COLO668 (cell line): ENCODE results near the gene VBP1.
A peak's percentile ranks its signal among the peaks of the same experiment; 100 is the strongest.
"Not testable (repeated sequence)": the region's sequence is repeated elsewhere in the genome, so short reads cannot be mapped to it uniquely, and the experiment has no call there.

Source experiments
- DNase-seq: peaks from one replicate; lab custom pipeline; 2025; ENCODE audit not compliant: unreplicated experiment; lab: John Stamatoyannopoulos, UW

VBP1 gene, protein sequence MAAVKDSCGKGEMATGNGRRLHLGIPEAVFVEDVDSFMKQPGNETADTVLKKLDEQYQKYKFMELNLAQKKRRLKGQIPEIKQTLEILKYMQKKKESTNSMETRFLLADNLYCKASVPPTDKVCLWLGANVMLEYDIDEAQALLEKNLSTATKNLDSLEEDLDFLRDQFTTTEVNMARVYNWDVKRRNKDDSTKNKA

GRCh38 chrX:155216179-155216939, at the start of gene VBP1:
VBP1 (plus strand) TSS chrX:155216460; CDS start chrX:155216483, 23 bp downstream.
- peak; percentile 96 for DNase-seq

- no peak for DNase-seq
Observed at GRCh38 chrX:155169881-155170280, 46.4 kb upstream of the VBP1 start.

DNA sequence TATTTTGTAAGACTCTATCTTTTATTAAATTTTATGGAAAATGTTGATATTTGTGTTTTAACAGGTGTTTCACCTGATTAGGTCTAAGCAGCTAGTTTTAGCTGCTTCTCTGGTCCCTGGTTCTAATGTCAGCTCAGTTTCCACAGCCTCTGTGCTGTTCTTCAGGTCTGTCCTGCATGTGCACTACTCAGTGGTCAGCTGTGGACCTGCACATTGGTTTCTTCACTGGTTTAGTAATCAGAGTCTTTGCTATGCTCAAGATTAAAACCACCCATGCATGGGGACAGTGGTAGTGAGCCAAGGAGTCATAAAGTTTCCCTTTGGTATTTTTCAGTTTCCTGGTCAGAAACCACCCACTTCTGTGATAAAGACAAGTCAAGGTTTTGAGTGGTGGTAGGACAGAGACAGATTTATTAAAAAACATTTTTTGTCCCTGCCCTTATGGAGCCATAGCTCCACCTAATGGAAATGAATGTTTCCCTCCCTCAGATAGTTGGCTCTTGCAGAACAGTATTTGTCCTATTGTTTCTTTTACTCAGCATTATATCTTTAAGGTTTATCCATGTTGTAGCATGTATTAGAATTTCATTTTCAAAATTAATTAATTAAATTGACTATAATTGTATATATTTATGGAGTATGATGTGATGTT, 36.8 kb upstream of the VBP1 start:
- no peak for DNase-seq

- DNase-seq: no peak
Observed at GRCh38 chrX:155188786-155189185, 27.5 kb upstream of the VBP1 start.

- no peak for DNase-seq
Observed at GRCh38 chrX:155211208-155211607, 5.1 kb upstream of the VBP1 start.

- DNase-seq: no peak
Observed at GRCh38 chrX:155213731-155214130, 2.5 kb upstream of the VBP1 start.

GRCh38 chrX:155215443-155216178, 649 bp upstream of the VBP1 start:
- DNase-seq: no peak

DNA sequence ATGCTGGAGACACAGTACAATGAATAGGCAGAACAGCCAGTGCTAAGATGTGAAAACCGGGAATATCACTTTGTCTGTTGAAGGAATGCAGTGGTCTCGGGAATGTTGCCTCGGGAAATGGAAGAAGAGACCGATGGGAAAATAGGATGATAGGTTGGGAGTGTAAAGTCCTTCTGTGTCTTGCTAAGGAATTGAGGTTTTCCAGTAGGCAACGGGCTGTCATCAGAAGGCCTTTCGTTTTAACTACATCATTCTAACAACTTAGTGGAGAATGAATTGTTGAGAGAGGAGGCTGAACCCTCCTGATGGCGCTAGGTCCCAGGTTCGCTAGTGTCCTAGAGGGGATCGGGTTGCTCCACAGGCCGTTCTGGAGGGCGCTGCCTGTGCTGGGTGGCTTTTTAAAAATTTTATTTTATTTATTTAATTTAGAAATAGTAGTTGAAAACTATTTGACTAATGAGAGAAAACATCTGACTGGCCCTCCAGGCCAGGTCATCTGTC, 730 bp downstream of the VBP1 start:
- DNase-seq: peak; percentile 26

- DNase-seq: no peak
Observed at GRCh38 chrX:155218777-155219176, 2.5 kb downstream of the VBP1 start.

DNA sequence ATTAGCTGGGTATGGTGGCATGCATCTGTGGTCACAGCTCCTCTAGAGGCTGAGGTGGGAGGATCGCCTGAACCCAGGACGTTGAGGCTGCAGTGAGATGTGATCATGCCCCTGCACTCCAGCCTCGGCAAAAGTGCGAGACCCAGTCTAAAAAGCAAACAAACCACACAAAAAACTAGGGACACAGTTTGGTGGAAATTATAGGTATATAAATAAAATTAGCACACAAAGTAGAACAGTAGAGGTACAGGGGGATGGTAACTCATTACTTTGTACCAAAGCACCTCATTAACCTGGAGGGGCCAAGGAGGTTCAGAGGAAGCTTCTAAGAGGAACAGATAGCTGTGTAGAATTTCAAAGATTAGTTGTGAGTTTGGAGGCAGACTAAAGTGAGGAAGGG, 5.1 kb downstream of the VBP1 start:
- DNase-seq: no peak

DNA sequence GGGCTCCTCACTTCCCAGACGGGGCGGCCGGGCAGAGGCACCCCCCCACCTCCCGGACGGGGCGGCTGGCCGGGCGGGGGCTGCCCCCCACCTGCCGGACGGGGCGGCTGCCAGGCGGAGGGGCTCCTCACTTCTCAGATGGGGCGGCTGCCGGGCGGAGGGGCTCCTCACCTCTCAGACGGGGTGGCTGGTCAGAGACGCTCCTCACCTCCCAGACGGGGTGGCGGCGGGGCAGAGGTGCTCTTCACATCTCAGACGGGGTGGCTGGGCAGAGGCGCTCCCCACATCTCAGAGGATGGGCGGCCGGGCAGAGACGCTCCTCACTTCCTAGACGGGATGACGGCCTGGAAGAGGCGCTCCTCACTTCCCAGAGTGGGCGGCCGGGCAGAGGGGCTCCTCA, 7.5 kb downstream of the VBP1 start:
- DNase-seq: not testable (repeated sequence)

- DNase-seq: no peak
Observed at GRCh38 chrX:155225774-155226173, 9.5 kb downstream of the VBP1 start.

- no peak for DNase-seq
Observed at GRCh38 chrX:155231163-155231562, 14.9 kb downstream of the VBP1 start.

- DNase-seq: no peak
Observed at GRCh38 chrX:155235891-155236290, 19.6 kb downstream of the VBP1 start.

GRCh38 chrX:155237719-155238118, 21.5 kb downstream of the VBP1 start:
- no peak for DNase-seq

DNA sequence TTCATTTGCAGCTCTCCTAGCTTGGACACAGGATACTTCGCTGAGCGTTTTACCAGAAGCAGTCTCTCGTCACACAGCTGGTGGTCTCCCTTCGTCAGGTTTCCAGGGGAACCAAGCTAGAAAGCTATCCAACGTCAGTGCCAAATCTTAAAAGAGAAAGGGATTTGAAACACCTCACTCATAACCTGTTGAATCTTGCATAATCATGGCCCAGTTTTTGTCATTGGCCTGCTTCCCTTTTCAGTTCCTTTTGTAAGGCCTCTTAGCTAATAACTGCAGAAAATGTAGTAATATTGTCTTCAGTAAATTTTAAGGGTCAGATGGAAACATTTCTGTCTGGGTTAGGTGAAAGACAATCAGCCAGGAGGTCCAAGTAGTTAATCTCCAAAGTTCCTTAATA, 26.0 kb downstream of the VBP1 start:
- DNase-seq: no peak

- no peak for DNase-seq
Observed at GRCh38 chrX:155246748-155247147, 30.5 kb downstream of the VBP1 start.

GRCh38 chrX:155247497-155247896, 31.2 kb downstream of the VBP1 start:
- DNase-seq: no peak

- DNase-seq: no peak
Observed at GRCh38 chrX:155251391-155251790, 35.1 kb downstream of the VBP1 start.

- peak; percentile 6 for DNase-seq
Observed at GRCh38 chrX:155259752-155260151, 43.5 kb downstream of the VBP1 start.
